Activated CD4-positive, alpha-beta T cell treated with anti-CD3 and anti-CD28 coated beads, Interleukin-2, amount 50 U/mL, for 24 hours (primary cell): ENCODE results near the gene APOL1.

Experiments
- DNase-seq, 2 donors: peaks; one replicate each; pipeline ENCODE4 v3.0.0-alpha.2; 2020; ENCODE audit warnings: low read depth in 1 of 2, low spot score in 1 of 2

APOL1 gene

DNA sequence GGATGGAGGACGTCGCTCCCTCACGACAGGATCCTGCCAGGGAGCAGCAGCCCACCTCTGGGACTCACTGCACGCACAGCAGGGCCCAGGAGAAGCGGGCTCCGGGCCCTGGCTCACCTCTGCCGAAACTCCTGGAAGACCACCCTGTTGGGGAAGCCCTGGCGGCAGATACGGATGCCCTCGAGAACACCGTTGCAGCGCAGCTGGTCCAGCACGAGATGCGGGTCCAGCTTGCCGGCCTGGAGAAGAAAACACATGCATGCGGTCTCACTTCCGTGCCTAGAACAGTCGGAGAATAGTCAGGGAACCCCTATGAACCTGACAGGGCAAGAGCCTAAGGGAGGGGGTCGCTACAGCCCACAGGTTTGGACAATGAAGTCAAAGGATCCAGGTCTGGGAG is 52.9 kb downstream of the APOL1 start:
- no peak for DNase-seq

DNA sequence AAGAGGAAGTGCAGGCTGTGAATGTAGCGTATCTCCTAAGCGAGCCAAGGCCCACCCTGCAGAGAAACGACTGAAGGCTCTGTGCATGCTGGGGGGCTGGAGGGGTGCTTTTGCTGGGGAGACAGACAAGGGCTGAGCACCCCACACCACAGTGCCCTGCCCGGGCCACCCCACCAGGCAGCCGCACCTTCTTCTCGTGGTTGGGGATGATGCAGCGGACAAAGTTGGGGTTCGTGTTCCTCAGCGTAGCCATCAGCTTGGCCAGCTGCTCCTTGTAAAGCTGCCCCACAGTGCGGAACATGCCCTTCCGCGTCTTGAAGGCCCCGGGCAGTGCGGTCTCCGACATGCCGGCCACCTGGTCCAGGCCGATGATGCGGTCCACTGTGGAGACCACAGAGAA is 53.3 kb downstream of the APOL1 start:
- DNase-seq, result no peak

GRCh38 chr22:36308880-36309279 is 55.9 kb downstream of the APOL1 start:
- no peak for DNase-seq

DNA sequence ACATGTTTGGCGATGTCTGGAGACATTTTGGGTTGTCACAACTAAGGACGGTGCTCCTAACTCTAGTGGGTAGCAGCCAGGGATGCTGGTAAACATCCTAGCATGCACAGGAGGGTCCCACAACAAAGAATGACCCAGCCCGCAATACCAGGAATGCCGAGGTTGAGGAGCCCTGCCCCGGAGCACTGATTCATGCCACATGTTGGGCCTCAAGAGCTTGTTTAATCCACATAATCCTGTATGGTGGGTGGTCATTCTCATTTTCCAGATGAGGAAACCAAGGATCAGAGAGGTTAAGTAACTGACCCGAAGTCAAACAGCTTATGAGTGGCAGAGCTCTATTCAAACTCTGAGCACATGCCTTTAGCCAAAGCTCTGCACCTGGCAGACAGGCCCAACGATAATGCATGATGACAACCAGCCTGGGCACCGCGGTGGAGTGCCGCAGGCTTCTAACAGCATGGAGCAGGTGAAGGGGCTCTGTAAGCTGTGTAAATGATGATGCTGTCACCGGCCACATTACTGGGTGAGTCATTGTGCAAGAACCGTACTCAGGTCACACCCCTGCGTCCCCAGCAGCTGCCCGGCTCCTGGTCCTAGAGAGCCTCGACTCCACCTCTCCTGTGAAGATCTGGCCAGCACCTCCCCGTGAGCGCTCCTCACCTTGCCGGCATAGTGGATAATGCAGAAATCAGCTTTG is 58.6 kb downstream of the APOL1 start:
- DNase-seq, result no peak

DNA sequence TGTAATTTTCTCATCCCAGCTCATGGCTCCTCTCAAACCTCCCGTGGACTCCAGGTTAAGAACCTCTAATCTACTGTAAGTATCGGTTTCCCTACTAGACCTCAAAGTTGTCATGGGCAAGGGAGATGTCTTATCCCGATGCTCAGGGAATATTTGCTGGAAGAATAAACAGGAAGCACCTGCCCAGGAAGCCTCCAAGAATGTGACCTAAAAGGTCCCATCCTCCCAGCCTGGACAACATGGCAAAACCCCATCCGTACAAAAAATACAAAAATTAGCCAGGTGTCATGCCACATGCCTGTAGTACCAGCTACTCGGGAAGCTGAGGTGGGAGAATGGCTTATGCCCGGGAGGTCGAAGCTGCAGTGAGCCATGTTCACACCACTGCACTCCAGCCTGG is 62.4 kb downstream of the APOL1 start:
- DNase-seq, result no peak

DNA sequence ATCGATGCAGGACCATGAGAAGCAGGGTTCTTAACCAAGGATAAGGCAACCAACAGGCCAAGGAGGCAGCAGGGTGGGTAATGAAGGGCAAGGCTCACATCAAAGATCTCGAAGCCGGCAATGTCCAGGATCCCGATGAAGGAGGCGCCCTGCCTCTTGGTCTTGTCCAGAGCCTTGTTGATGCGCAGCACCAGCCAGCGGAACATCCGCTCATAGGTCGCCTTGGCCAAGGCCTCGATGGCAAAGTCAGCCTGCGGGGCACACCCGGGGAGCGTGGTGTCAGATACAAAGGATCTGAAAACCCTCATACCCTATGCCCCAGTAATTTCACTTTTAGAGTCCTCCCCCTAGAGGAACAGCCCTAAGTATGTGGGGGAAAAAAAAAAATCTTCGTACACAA is 63.5 kb downstream of the APOL1 start:
- DNase-seq, result no peak
